ENCODE measurements around the gene DNM3.

DNM3 gene

GRCh38 chr1:172286629-172287076 is 445.4 kb downstream of the DNM3 start:
- no peak for TF ChIP-seq CTCF (IDR thresholded peaks at IDR 0.05; ENCODE audit: insufficient read depth, low read length, poor library complexity, severe bottlenecking)
- TF ChIP-seq EZH2phosphoT487 (conservative IDR thresholded peaks at IDR 0.05; ENCODE audit: low read length): no peak
- Histone ChIP-seq H4K20me1 (ENCODE audit: low read depth, low read length) (no peaks in the 10 kb centered on the region), H3K27me3 (ENCODE audit: low read length) (no peaks in the 10 kb centered on the region), H3K36me3 (ENCODE audit: low read length) (no peaks in the 10 kb centered on the region), H3F3A (ENCODE audit: insufficient read depth) (no peaks in the 10 kb centered on the region), H3K27ac (ENCODE audit: low read depth, low read length) (no peak overlapping the region), H3K4me2 (ENCODE audit: low read depth, low read length, poor library complexity, severe bottlenecking) (no peak overlapping the region), H3K9ac (ENCODE audit: low read length) (no peak overlapping the region), H3K4me3 (ENCODE audit: insufficient read depth, low read length, poor library complexity, severe bottlenecking) (no peak overlapping the region), H2AFZ (ENCODE audit: low read depth, low read length, severe bottlenecking) (no peak overlapping the region), H3K9me2 (replicated peaks; ENCODE audit: insufficient read depth, low read length) (no peaks in the 10 kb centered on the region), H3K79me2 (ENCODE audit: insufficient read depth, low read length) (no peaks in the 10 kb centered on the region), H3K9me3 (ENCODE audit: insufficient read depth, low read length) (no peaks in the 10 kb centered on the region)

GRCh38 chr1:172287208-172287607 is 445.9 kb downstream of the DNM3 start:
- H4K20me1 ChIP-seq (ENCODE audit: low read depth, low read length): no peaks in the 10 kb centered on the region
- H3K79me2 ChIP-seq (ENCODE audit: insufficient read depth, low read length): no peaks in the 10 kb centered on the region
- no peaks in the 10 kb centered on the region for H3K9me2 ChIP-seq (replicated peaks; ENCODE audit: insufficient read depth, low read length)
- H2AFZ ChIP-seq (ENCODE audit: low read depth, low read length, severe bottlenecking): no peak overlapping the region
- H3K27me3 ChIP-seq (ENCODE audit: low read length): no peaks in the 10 kb centered on the region
- no peak overlapping the region for H3K27ac ChIP-seq (ENCODE audit: low read depth, low read length)
- no peak overlapping the region for H3K4me2 ChIP-seq (ENCODE audit: low read depth, low read length, poor library complexity, severe bottlenecking)
- H3K4me3 ChIP-seq (ENCODE audit: insufficient read depth, low read length, poor library complexity, severe bottlenecking): no peak overlapping the region
- no peak overlapping the region for H3K9ac ChIP-seq (ENCODE audit: low read length)
- no peaks in the 10 kb centered on the region for H3K36me3 ChIP-seq (ENCODE audit: low read length)
- no peaks in the 10 kb centered on the region for H3K9me3 ChIP-seq (ENCODE audit: insufficient read depth, low read length)
- no peaks in the 10 kb centered on the region for H3F3A ChIP-seq (ENCODE audit: insufficient read depth)
- no peak for TF ChIP-seq CTCF (IDR thresholded peaks at IDR 0.05; ENCODE audit: insufficient read depth, low read length, poor library complexity, severe bottlenecking)
- no peak for TF ChIP-seq EZH2phosphoT487 (conservative IDR thresholded peaks at IDR 0.05; ENCODE audit: low read length)

GRCh38 chr1:172288581-172288980 is 447.3 kb downstream of the DNM3 start:
- no peaks in the 10 kb centered on the region for H3K36me3 ChIP-seq (ENCODE audit: low read length)
- no peaks in the 10 kb centered on the region for H3K27me3 ChIP-seq (ENCODE audit: low read length)
- H3K4me3 ChIP-seq (ENCODE audit: insufficient read depth, low read length, poor library complexity, severe bottlenecking): no peak overlapping the region
- TF ChIP-seq EZH2phosphoT487 (conservative IDR thresholded peaks at IDR 0.05; ENCODE audit: low read length) (no peak), CTCF (IDR thresholded peaks at IDR 0.05; ENCODE audit: insufficient read depth, low read length, poor library complexity, severe bottlenecking) (no peak)
- H3K27ac ChIP-seq (ENCODE audit: low read depth, low read length): no peak overlapping the region
- H3K9me3 ChIP-seq (ENCODE audit: insufficient read depth, low read length): no peaks in the 10 kb centered on the region
- H3F3A ChIP-seq (ENCODE audit: insufficient read depth): no peaks in the 10 kb centered on the region
- no peaks in the 10 kb centered on the region for H3K9me2 ChIP-seq (replicated peaks; ENCODE audit: insufficient read depth, low read length)
- H2AFZ ChIP-seq (ENCODE audit: low read depth, low read length, severe bottlenecking): no peak overlapping the region
- H3K9ac ChIP-seq (ENCODE audit: low read length): no peak overlapping the region
- no peaks in the 10 kb centered on the region for H4K20me1 ChIP-seq (ENCODE audit: low read depth, low read length)
- no peak overlapping the region for H3K4me2 ChIP-seq (ENCODE audit: low read depth, low read length, poor library complexity, severe bottlenecking)
- no peaks in the 10 kb centered on the region for H3K79me2 ChIP-seq (ENCODE audit: insufficient read depth, low read length)
